Measurements from ENCODE around the gene CPT1A.

DNA sequence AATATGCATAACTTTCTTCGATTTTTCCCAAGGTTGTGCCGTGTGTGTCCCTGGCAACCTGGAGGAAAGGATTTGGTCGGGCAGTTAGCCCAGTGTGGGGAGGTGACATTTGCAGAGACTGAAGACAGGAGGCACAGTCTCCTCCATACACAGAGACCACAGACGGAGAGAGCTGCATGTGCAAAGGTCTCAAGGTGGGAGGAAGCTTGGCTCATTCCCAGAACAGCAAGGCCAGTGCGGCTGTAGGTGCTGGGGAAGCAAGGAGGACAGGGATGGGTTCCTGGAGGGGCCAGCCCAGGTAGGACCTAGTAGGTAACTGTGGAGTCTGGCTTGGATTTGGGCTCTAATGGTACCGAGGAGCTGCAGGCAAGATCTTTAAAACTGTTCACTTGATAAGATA is 20.7 kb upstream of the CPT1A start:
- TF ChIP-seq EZH2 (IDR thresholded peaks at IDR 0.05; ENCODE audit: borderline replicate concordance, control insufficient read depth, low read depth, low read length) = no peak
- no peak for TF ChIP-seq ZNF622 (IDR thresholded peaks at IDR 0.05)
- TF ChIP-seq, protein P1, sequence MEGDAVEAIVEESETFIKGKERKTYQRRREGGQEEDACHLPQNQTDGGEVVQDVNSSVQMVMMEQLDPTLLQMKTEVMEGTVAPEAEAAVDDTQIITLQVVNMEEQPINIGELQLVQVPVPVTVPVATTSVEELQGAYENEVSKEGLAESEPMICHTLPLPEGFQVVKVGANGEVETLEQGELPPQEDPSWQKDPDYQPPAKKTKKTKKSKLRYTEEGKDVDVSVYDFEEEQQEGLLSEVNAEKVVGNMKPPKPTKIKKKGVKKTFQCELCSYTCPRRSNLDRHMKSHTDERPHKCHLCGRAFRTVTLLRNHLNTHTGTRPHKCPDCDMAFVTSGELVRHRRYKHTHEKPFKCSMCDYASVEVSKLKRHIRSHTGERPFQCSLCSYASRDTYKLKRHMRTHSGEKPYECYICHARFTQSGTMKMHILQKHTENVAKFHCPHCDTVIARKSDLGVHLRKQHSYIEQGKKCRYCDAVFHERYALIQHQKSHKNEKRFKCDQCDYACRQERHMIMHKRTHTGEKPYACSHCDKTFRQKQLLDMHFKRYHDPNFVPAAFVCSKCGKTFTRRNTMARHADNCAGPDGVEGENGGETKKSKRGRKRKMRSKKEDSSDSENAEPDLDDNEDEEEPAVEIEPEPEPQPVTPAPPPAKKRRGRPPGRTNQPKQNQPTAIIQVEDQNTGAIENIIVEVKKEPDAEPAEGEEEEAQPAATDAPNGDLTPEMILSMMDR (IDR thresholded peaks at IDR 0.05 in 2 of 3, conservative IDR thresholded peaks at IDR 0.05 in 1 of 3; ENCODE audit: control insufficient read depth in 2 of 3, extremely low read depth in 1 of 3, insufficient read depth in 1 of 3, low read depth in 3 of 3, low read length in 3 of 3) = no peak
- no peak for TF ChIP-seq CREB1 (IDR thresholded peaks at IDR 0.05; ENCODE audit: low read depth)
- TF ChIP-seq, protein P2, sequence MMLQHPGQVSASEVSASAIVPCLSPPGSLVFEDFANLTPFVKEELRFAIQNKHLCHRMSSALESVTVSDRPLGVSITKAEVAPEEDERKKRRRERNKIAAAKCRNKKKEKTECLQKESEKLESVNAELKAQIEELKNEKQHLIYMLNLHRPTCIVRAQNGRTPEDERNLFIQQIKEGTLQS (IDR thresholded peaks at IDR 0.05; ENCODE audit: borderline replicate concordance, extremely low read depth, low read depth, low read length) = no peak
